T-helper 1 cell treated with Interleukin-12 subunit alpha and Interleukin-12 subunit beta and Interleukin-4 antibody, amounts not matched to agents 30 μg/mL and 1 μg/mL, for 36 hours (primary cell): Measurements from ENCODE around the gene KCNJ4.
"Not testable (repeated sequence)": the region's sequence is repeated elsewhere in the genome, so short reads cannot be mapped to it uniquely, and the experiment has no call there.

Experiments used
- H3K27ac Mint-ChIP-seq: one replicate; pipeline ENCODE4 v1.8.0; 2021; ENCODE audit warnings: mild to moderate bottlenecking, mixed read lengths
- H3K27me3 Mint-ChIP-seq: one replicate; pipeline ENCODE4 v1.8.0; 2021; ENCODE audit warnings: low read depth, mixed read lengths
- H3K36me3 Mint-ChIP-seq: one replicate; pipeline ENCODE4 v1.8.0; 2021; ENCODE audit warnings: low read depth, mixed read lengths
- H3K4me1 Mint-ChIP-seq: one replicate; pipeline ENCODE4 v1.8.0; 2021; ENCODE audit warnings: low read depth, mixed read lengths
- H3K4me3 Mint-ChIP-seq: one replicate; pipeline ENCODE4 v1.8.0; 2021; ENCODE audit warnings: mild to moderate bottlenecking, moderate library complexity, mixed read lengths
- H3K9me3 Mint-ChIP-seq: one replicate; pipeline ENCODE4 v1.8.0; 2021; ENCODE audit warnings: mixed read lengths

Gene KCNJ4

DNA sequence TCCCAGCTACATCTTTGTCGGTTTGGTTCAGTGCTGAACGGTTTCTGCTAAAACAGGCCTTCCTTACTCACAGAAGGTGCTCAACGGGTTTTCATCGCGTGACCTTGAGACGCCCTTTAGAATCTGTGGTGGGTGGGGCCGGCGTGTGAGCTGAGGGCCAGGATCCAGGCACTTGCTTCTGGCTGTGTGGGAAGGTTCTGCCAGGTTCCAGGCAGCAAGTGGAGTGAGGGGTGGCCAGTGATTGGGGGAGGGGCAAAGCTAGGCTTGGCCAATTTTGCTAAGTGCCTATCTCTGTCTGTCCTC lies 35.2 kb downstream of the KCNJ4 start:
- H3K4me1 Mint-ChIP-seq = no peaks in the 10 kb centered on the region
- no peaks in the 10 kb centered on the region for H3K9me3 Mint-ChIP-seq
- H3K27ac Mint-ChIP-seq = no peak overlapping the region
- no peaks in the 10 kb centered on the region for H3K36me3 Mint-ChIP-seq
- H3K27me3 Mint-ChIP-seq = no peaks in the 10 kb centered on the region
- H3K4me3 Mint-ChIP-seq = no peak overlapping the region

DNA sequence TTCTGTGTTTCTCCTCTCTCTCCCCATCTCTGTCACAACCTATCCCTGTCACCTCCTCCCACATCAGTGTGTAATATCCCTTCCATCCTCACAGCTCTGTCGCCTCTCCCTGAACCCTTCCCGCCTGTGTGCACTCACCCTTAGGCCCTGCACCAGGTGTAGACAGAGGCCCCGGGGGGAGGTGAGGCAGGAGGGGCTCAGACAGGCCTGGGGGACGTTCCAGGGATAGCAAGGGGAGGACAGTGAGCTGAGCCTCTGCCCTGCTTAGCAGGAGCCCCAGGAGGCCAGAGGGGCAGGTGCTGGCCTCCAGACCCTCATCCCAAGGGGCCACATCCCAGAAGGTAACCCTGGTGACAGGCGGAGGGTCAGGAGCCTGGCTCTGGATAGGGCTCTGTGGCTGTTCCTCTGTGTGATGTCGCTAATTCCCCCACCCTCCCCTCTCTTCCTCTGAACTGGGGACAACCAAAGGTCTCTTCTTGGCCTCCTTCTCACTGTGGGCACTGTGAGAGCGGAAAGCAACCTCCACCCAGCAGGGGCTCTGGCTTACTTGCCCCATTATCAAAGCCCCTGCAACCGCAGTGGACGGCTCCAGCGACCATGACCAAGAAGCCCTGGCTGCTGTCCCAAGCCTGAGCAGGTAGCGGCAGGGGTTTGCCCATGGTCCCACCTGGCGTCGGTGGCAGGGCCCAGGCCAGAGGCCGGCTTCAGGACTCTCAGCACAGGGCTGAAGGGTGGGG lies 35.7 kb downstream of the KCNJ4 start:
- Mint-ChIP-seq H3K27ac (peak overlapping the region; percentile 28), H3K9me3 (no peaks in the 10 kb centered on the region), H3K27me3 (no peaks in the 10 kb centered on the region), H3K4me3 (no peak overlapping the region), H3K4me1 (no peaks in the 10 kb centered on the region), H3K36me3 (no peaks in the 10 kb centered on the region)

DNA sequence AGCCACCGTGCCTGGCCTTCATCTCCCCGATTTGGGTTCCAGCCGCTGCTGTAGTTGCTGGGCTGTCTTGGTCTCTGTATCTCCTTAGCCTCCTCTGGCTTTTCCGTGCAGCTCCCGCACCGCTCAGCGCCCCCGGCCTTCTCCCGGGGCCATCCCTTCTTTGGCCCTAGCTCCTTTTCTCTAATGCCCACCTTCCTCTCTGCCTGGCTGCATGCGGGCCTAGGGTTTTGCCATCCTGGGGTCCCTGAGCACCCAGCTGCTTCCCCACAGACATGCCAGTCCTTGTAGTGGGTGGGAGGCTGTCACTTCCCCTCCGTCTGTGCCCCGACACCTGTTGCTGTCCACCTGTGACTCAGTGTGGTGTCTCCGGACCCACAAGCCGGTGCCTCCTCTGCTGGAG lies 36.4 kb downstream of the KCNJ4 start:
- no peak overlapping the region for H3K4me3 Mint-ChIP-seq
- H3K4me1 Mint-ChIP-seq = no peaks in the 10 kb centered on the region
- no peaks in the 10 kb centered on the region for H3K27me3 Mint-ChIP-seq
- no peak overlapping the region for H3K27ac Mint-ChIP-seq
- H3K9me3 Mint-ChIP-seq = no peaks in the 10 kb centered on the region
- no peaks in the 10 kb centered on the region for H3K36me3 Mint-ChIP-seq

DNA sequence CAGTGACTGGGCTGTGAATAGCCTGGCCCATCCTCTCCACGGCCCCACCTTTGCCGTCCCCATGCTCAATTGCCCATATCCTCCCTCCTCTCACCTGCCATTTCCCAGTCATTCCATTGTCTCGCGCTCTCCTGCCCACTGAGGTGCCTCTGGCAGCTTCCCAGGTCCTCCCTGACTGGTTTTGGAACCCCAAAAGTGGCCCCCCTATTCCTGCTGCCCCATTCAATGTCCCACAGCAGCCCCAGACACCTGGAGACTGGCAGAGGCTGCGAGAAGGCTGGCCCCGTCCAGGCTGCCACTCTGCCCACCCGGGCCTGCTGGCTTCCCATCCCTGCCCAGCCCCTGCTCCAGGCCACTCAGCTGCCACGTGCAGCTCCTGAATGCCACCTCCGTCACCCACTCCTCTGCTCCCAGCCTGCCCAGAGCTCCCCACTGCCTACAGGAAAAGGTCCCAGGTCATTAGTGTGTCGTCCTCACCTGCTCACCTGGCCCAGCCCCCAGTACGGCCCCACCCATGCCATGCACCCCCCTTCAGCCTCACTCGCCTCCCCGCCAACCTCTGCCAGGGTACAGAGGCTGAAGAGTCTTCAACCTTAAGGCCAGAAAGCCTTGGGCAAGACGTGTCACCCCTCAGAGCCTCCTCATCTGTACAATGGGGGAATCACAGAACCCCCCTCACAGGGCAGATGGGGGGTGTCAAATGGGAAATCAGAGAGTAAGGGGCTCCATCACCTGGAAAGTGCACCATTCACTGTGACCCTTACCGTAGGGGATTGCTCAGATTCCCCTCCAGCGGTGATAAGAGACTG lies 37.5 kb downstream of the KCNJ4 start:
- H3K9me3 Mint-ChIP-seq = no peaks in the 10 kb centered on the region
- H3K27me3 Mint-ChIP-seq = no peaks in the 10 kb centered on the region
- H3K36me3 Mint-ChIP-seq = no peaks in the 10 kb centered on the region
- no peak overlapping the region for H3K27ac Mint-ChIP-seq
- no peaks in the 10 kb centered on the region for H3K4me1 Mint-ChIP-seq
- no peak overlapping the region for H3K4me3 Mint-ChIP-seq

DNA sequence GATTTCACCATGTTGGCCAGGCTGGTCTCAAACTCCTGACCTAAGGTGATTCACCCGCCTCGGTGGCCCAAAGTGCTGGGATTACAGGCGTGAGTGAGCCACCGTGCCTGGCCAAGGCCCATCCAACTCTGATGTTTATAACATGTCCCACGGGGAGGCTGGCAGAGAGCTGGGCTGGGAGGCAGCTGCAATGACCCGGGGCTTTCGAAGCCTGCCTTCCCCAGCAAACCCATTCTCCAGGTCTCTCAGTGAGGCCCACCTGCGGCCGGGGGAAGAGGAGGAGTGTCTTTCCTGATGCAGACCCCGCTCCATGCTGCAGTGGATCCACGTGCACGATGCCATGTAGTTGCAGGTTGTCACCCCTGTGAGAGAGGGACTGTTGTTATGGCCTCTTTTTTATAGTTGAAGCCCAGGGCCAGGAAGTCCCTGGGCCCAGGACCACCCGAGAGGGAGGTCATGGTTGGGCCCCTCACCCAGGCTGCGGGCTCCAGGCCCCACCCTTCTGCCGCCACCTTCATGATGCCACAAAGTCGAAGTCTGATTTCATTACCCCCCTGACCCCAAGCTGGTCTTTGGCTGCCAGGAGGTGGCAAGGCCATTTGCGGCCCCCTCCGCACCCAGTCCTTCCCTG lies 38.3 kb downstream of the KCNJ4 start:
- Mint-ChIP-seq H3K4me3 (no peak overlapping the region), H3K4me1 (no peaks in the 10 kb centered on the region), H3K9me3 (no peaks in the 10 kb centered on the region), H3K27ac (no peak overlapping the region), H3K36me3 (no peaks in the 10 kb centered on the region), H3K27me3 (no peaks in the 10 kb centered on the region)

DNA sequence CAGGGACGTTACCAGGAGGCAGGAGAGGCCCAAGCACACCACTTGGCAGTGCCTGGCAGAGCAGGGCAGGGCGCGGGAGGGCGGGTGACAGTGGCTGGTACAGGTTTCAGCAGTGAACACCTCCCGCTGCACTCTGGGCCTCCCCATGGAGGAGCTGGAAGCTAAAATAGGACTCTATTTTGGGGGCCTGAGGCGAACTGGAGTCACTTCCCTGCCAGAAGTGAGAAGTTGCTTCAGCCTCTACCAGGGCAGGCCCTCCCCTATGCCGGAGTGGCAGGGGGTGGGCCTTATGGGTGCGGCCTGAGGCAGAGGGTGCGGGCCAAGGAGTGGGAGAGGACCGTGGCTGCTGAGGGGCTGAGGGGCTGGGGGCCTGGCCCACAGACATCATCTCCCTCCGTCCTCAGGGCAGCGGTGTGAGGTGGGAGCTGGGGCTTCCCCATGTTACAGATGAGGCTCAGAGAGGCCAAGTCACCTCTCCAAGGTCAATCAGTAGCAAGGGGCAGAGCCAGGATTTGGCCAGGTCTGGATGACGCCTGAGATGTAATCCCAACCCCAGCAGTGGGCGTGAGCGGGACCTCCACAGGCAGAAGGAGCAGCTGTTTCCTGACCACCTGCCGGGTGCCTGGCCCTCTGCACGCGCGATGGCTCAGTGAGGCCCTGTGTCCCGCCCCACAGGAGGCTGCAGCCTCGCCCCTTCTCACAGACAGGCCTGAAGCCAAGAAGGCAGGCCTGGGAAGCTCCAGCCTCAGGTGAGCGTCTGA lies 39.3 kb downstream of the KCNJ4 start:
- no peaks in the 10 kb centered on the region for H3K36me3 Mint-ChIP-seq
- no peak overlapping the region for H3K27ac Mint-ChIP-seq
- H3K4me1 Mint-ChIP-seq = no peaks in the 10 kb centered on the region
- H3K27me3 Mint-ChIP-seq = no peaks in the 10 kb centered on the region
- no peak overlapping the region for H3K4me3 Mint-ChIP-seq
- H3K9me3 Mint-ChIP-seq = no peaks in the 10 kb centered on the region

DNA sequence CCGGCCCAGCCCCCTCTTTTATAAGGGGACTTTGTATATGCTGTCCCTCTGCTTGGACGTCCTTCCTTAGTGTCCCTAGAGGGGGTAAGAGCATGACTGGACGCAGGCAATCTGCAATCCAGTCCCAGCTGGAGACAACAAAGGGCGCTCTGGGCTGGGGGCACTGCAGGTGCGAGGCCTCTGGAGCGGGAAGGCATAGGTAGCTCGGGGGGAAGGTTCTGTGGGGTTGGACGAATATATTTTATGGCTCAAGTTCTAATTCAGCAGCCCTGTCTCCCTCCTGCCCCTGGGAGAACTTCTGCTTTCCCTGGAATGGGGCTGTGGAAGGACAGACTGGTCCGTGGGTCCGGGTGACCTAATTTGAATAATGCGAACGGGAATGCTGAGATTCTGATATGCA lies 40.0 kb downstream of the KCNJ4 start:
- Mint-ChIP-seq H3K27me3 (no peaks in the 10 kb centered on the region), H3K4me1 (no peaks in the 10 kb centered on the region), H3K27ac (no peak overlapping the region), H3K36me3 (no peaks in the 10 kb centered on the region), H3K4me3 (no peak overlapping the region), H3K9me3 (no peaks in the 10 kb centered on the region)

DNA sequence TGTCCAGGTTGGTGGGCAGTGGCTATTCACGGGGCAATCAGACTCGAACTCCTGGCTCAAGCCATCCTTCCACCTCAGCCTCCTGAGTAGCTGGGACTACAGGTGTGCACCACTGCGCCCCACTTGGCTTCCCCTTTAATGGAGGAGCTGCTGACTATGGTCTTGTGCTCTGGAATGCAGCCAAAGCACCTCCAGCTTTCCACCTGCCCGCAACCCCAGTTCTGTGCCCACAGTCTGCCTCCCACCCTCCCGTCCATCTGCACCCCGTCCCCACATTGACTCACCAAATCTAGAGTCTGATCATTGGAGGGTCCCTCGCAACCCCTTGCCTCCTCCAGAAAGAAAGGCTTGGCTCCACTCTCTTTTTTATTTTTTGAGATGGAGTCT lies 41.0 kb downstream of the KCNJ4 start:
- H3K27ac Mint-ChIP-seq = no peak overlapping the region
- no peak overlapping the region for H3K4me3 Mint-ChIP-seq
- H3K9me3 Mint-ChIP-seq = no peaks in the 10 kb centered on the region
- no peaks in the 10 kb centered on the region for H3K27me3 Mint-ChIP-seq
- H3K36me3 Mint-ChIP-seq = no peaks in the 10 kb centered on the region
- no peaks in the 10 kb centered on the region for H3K4me1 Mint-ChIP-seq

DNA sequence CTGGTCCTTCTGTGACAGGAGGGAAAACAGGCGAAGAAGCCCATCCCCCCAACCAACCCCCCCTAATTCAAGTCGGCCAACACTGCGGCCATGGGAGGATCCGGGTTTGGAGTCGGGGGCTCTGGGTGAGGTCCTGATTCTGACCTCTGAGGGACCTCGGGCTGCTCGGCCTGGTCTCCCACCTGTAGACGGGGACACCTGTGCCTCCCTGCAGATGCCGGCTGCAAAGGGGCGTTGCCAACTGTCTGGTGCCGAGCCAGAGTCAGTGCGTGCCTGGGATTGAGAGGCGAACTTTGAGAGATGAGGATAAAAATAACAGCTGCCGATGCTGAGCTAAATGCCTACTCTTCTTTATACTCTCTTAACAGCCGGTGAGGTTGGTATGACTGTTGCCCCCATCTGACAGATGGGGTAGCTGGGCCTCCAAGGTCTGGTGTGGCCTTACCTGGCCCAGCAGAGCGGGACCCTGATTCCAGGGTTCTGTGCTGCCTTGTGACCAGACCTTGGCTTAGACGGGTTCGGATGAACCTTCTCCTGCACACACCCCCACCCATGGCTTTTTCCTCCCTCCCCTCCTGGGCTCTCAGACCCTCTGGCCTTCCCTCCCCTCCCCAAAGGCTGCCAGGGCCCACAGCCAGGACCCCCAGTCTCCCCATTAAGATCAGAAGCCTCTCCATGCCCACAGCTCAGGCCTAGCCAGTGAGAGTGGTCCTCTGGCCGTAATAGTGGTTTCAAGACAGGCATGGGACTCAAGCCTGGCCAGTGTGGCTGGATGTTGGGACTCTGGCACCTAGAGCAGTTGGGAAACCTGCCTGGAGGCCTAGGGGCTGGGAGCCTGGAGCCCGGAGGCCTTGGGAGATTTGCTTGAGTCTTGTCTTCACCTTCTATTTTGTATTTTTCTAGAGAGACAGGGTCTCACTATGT lies 41.7 kb downstream of the KCNJ4 start:
- Mint-ChIP-seq H3K36me3 (no peaks in the 10 kb centered on the region), H3K9me3 (no peaks in the 10 kb centered on the region), H3K4me3 (no peak overlapping the region), H3K27me3 (no peaks in the 10 kb centered on the region), H3K4me1 (no peaks in the 10 kb centered on the region), H3K27ac (no peak overlapping the region)

DNA sequence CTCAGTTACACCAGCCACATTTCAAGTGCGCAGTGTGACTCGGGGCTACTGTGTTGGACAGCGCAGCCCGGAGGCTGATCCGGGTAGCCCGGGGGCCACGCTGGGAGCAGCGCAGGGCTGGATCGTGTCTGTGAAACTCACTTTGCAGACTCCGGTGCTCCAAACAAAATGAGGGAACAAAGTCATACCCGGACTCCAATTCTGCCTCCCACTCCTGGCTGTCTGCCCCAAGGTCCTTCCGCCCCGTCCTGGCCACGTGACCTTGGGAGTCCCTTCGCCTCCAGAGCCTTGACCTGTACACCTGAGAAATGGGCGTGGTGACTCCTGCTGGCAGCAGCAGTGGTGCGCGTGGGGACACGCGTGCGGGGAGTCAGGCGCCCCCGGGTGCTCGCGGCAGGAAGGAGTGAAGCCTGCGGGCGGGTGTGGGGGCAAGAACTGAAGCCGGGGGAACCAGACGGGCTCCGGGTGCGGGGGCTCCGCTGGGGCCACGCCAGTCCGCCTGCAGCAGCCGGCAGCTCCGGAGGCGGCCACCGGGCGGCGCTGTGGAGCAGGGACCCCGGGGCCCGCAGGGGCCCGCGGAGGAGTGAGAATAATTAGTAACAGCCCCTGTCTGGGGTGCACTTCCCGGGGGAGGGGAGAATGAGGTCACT lies 42.4 kb downstream of the KCNJ4 start:
- H3K27ac Mint-ChIP-seq = no peak overlapping the region
- H3K4me3 Mint-ChIP-seq = no peak overlapping the region
- H3K36me3 Mint-ChIP-seq = no peaks in the 10 kb centered on the region
- H3K9me3 Mint-ChIP-seq = no peaks in the 10 kb centered on the region
- no peaks in the 10 kb centered on the region for H3K4me1 Mint-ChIP-seq
- H3K27me3 Mint-ChIP-seq = peaks cover 3% of the 10 kb centered on the region

DNA sequence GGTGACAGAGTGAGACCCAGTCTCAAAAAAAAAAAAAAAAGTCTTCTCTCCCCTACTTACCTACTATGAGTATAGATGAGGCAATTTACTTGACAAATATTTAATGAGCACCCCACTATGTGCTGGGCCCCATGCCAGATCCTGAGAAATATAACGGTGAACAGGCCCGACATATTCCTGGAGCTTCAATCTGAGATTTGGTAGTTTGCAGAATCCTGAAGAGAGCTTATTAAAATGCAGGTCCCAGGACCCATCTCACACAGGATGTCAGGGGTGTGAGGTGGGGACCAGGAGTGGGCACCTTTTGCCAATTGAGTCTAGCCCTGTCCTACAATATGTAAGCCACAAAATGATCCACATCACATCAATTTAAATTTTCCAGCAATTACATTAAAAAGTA lies 44.0 kb downstream of the KCNJ4 start:
- Mint-ChIP-seq H3K9me3 (no peaks in the 10 kb centered on the region), H3K4me1 (no peaks in the 10 kb centered on the region), H3K4me3 (no peak overlapping the region), H3K27me3 (peaks cover 3% of the 10 kb centered on the region), H3K36me3 (no peaks in the 10 kb centered on the region), H3K27ac (no peak overlapping the region)

DNA sequence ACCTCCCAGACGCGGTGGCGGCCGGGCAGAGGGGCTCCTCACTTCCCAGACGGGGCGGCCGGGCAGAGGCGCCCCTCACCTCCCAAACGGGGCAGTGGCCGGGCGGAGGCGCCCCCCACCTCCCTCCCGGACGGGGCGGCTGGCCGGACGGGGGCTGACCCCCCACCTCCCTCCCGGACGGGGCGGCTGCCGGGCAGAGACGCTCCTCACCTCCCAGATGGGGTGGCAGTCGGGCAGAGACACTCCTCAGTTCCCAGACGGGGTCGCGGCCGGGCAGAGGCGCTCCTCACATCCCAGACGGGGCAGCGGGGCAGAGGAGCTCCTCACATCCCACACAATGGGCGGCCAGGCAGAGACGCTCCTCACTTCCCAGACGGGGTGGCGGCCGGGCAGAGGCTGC lies 45.1 kb downstream of the KCNJ4 start:
- H3K4me3 Mint-ChIP-seq, H3K4me1 Mint-ChIP-seq, H3K36me3 Mint-ChIP-seq, H3K27me3 Mint-ChIP-seq, H3K27ac Mint-ChIP-seq, H3K9me3 Mint-ChIP-seq: not testable (repeated sequence)

DNA sequence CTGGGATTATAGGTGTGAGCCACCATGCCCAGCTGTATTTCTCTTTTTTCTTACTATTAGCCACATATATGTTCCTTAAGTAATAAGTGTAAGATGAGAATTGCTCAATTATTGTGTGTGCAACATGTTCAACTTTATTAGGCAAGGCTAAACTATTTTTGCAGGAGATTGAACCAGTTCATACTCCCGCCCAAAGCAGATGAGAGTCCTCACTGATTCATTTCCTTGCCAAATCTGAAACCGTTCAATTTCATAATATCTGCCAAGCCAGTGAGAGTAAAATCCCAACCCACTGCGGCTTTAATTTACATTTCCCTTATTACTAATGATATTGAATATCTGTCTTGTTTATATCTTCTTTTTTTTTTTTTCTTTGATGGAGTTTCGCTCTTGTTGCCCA lies 48.4 kb downstream of the KCNJ4 start:
- H3K9me3 Mint-ChIP-seq = no peaks in the 10 kb centered on the region
- peaks cover 10% of the 10 kb centered on the region for H3K27me3 Mint-ChIP-seq
- no peak overlapping the region for H3K27ac Mint-ChIP-seq
- H3K4me3 Mint-ChIP-seq = no peak overlapping the region
- no peaks in the 10 kb centered on the region for H3K4me1 Mint-ChIP-seq
- H3K36me3 Mint-ChIP-seq = no peaks in the 10 kb centered on the region
